AG04450 (cell line): ENCODE results near the gene POFUT2. TPM values are rescaled to one million over a fixed set of nuclear protein-coding genes. Genes with fewer than 3 reads are reported as not detected.

Source experiments
- CTCF ChIA-PET: fragments of 300-600, 350-600 bp; formaldehyde crosslinking; extraction: SDS; loops from one replicate; lab custom pipeline; 2022; ENCODE audit warnings: antibody characterized with exemption, inconsistent platforms; lab: Charles Lee
- POLR2A ChIA-PET: fragments of 350-600 bp; formaldehyde crosslinking; extraction: SDS; loops from one replicate; lab custom pipeline; 2021; ENCODE audit warnings: antibody characterized with exemption, inconsistent platforms; lab: Yijun Ruan, JAX
- DNase-seq: peaks from one replicate; pipeline ENCODE4 v3.0.0-alpha.2; 2011; ENCODE audit warnings: low read depth, low spot score
- H3K27ac ChIP-seq: one replicate; pipeline ENCODE4 v1.5.1; 2012; ENCODE audit warnings: low read depth, low read length, control low read depth
- H3K27me3 ChIP-seq: one replicate; pipeline ENCODE4 v1.6.0; 2012; ENCODE audit warnings: low read length; ENCODE audit not compliant: control insufficient read depth, insufficient read depth
- H3K4me3 ChIP-seq: 2 replicates; pipeline ENCODE4 v1.5.1; 2011; ENCODE audit warnings: mild to moderate bottlenecking, low read depth, low read length, control low read depth
- H3K9me3 ChIP-seq: 2 replicates; pipeline ENCODE4 v1.5.1; 2012; ENCODE audit warnings: low read length; ENCODE audit not compliant: control insufficient read depth, insufficient read depth
- polyA plus RNA-seq: library from polyadenylated mRNA; depleted of rRNA; stranded (reverse); fragments of >200 nt; gene quantifications from 2 replicates; pipeline ENCODE4 v1.2.3, GENCODE V29; 2011
- TF ChIP-seq, protein P1 (sequence below): IDR thresholded peaks from 2 replicates; pipeline ENCODE4 v1.5.1; 2011; ENCODE audit warnings: low read depth, low read length, control low read depth, inconsistent platforms

The POFUT2 gene
- polyA plus RNA-seq, 1 experiment, result 35.5 TPM

DNA sequence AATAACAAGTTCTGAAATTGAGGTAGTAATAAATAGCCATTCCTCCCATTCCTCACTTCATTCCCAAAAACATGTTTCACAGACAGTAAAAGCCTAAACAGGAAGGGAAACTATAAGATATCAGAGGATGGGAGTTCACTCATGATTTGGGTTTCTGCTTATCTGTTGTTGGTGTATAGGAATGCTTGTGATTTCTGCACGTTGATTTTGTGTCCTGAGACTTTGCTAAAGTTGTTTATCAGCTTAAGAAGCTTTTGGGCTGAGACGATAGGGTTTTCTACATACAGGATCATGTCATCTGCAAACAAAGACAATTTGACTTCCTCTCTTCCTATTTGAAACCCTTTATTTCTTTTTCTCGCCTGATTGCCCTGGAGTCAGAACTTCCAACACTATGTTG lies 26.0 kb upstream of the POFUT2 start:
- TF ChIP-seq, protein P1, sequence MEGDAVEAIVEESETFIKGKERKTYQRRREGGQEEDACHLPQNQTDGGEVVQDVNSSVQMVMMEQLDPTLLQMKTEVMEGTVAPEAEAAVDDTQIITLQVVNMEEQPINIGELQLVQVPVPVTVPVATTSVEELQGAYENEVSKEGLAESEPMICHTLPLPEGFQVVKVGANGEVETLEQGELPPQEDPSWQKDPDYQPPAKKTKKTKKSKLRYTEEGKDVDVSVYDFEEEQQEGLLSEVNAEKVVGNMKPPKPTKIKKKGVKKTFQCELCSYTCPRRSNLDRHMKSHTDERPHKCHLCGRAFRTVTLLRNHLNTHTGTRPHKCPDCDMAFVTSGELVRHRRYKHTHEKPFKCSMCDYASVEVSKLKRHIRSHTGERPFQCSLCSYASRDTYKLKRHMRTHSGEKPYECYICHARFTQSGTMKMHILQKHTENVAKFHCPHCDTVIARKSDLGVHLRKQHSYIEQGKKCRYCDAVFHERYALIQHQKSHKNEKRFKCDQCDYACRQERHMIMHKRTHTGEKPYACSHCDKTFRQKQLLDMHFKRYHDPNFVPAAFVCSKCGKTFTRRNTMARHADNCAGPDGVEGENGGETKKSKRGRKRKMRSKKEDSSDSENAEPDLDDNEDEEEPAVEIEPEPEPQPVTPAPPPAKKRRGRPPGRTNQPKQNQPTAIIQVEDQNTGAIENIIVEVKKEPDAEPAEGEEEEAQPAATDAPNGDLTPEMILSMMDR, result no peak
- no peak for DNase-seq
- Histone ChIP-seq H3K27ac (no peak overlapping the region), H3K27me3 (no peaks in the 10 kb centered on the region), H3K9me3 (peaks cover 3% of the 10 kb centered on the region; the same call in 1 of the 2 replicates), H3K4me3 (no peak overlapping the region)
- ChIA-PET CTCF (no interaction called here), POLR2A (no interaction called here)

DNA sequence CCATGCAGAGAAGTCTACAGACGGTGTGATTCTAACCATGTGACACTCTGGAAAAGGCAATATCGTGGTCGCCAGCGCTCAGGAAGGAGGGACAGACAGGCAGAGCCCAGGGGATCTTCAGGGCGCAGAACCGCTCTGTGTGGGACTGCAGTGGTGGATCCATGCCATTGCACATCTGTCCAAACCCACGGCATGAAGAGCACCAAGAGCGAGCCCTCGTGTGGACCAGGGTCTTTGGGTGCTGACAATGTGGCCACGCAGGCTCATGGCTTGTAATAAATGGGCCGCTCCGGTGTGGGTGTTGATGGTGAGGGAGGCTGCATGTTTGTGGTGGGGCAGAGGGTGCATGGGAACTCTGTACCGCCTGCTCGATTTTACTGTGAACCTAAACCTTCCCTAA lies 25.3 kb upstream of the POFUT2 start:
- ChIA-PET POLR2A (no interaction called here), CTCF (no interaction called here)
- Histone ChIP-seq H3K27me3 (no peaks in the 10 kb centered on the region), H3K4me3 (no peak overlapping the region), H3K27ac (no peak overlapping the region), H3K9me3 (peaks cover 3% of the 10 kb centered on the region; the same call in 1 of the 2 replicates)
- DNase-seq, result no peak
- TF ChIP-seq, protein P1, result no peak

DNA sequence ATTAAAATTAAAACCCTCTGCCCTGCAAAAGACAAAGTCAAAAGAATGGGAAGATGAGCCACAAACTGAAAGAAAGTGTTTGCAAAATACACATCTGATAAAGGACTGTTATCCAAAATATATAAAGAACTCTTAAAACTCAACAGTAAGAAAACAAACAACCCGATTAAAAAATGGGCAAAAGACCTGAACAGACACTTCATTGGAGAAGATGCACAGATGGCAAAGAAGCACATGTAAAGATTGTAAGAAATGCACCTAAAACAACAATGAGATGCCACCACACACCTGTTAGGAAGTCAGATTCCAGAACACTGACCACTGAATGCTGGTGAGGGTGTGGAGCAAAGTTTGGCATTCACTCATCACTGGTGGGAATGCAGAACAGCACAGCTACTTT lies 24.6 kb upstream of the POFUT2 start:
- H3K27me3 ChIP-seq, result no peaks in the 10 kb centered on the region
- POLR2A ChIA-PET, result no interaction called here
- TF ChIP-seq, protein P1, result no peak
- no peak overlapping the region for H3K27ac ChIP-seq
- H3K4me3 ChIP-seq, result no peak overlapping the region
- DNase-seq, result no peak
- peaks cover 3% of the 10 kb centered on the region; the same call in 1 of the 2 replicates for H3K9me3 ChIP-seq
- CTCF ChIA-PET, result no interaction called here

DNA sequence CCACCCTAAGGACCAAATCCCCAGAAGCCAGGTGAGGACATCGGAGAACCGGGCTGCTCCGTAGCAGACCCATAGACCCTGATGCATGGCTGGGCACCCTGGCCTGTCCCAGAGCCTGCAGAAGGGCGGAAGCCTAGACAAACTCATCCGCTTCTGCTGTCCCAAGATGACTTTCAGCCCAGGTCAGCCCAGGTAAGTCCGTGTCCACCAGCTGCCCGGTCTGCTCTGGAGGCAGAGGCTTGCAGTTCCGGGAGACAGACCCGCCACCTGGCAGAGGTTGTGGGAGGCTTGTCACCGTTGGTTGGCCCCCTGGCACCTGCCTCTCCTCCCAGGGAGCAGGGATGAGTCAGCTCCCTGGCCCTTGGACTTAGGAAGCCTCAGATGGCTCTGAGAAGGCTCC lies 22.8 kb upstream of the POFUT2 start:
- no peak for DNase-seq
- POLR2A ChIA-PET, result no interaction called here
- no peak overlapping the region for H3K27ac ChIP-seq
- no peak overlapping the region for H3K4me3 ChIP-seq
- peaks cover 3% of the 10 kb centered on the region; the same call in 1 of the 2 replicates for H3K9me3 ChIP-seq
- no peaks in the 10 kb centered on the region for H3K27me3 ChIP-seq
- TF ChIP-seq, protein P1, result no peak
- CTCF ChIA-PET, result no interaction called here

DNA sequence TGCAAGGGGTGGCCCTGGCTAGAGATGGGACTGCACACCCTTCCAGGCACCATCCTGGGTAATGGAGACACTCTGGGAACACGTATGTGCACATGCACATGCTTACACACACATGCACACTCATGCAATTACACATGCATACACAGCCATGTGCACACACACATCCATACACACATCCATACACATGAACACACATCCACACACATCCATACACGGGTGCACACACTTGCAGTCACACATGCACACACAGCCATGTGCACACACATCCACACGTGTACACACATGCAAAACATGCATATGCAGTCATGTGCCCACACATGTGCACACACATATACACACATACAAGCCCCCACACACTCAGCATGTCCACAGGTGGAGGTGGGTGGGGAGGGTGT lies 22.3 kb upstream of the POFUT2 start:
- TF ChIP-seq, protein P1, result no peak
- ChIA-PET CTCF (interaction anchor here (1.0 kb wide), 1 partner anchor 11 kb away, joined by 4 read pairs; no protein-coding TSS in a partner anchor), POLR2A (no interaction called here)
- peaks cover 3% of the 10 kb centered on the region; the same call in 1 of the 2 replicates for H3K9me3 ChIP-seq
- DNase-seq, result no peak
- no peak overlapping the region for H3K27ac ChIP-seq
- H3K4me3 ChIP-seq, result no peak overlapping the region
- no peaks in the 10 kb centered on the region for H3K27me3 ChIP-seq
